Measurements from ENCODE around the gene CNTF. TPM values are rescaled to one million over a fixed set of nuclear protein-coding genes. Genes with fewer than 3 reads are reported as not detected.

CNTF gene
- total RNA-seq, 1 donor from 2014 or later = 1.4 TPM

GRCh38 chr11:58596621-58597020 is 25.8 kb upstream of the CNTF start:
- ATAC-seq (no peak), DNase-seq (no peak)
- intact Hi-C loops (cut with micrococcal nuclease) = no loop called here

GRCh38 chr11:58597486-58598144 is 24.9 kb upstream of the CNTF start:
- ATAC-seq (no peak), DNase-seq (no peak)
- intact Hi-C loops (cut with micrococcal nuclease) = no loop called here

GRCh38 chr11:58600510-58600909 is 22.0 kb upstream of the CNTF start:
- no peak for DNase-seq
- no peak for ATAC-seq
- intact Hi-C loops (cut with micrococcal nuclease) = no loop called here

GRCh38 chr11:58606930-58607714 is 15.3 kb upstream of the CNTF start:
- DNase-seq (no peak), ATAC-seq (no peak)
- intact Hi-C loops (cut with micrococcal nuclease) = no loop called here

GRCh38 chr11:58608331-58608730 is 14.1 kb upstream of the CNTF start:
- intact Hi-C loops (cut with micrococcal nuclease) = no loop called here
- DNase-seq (no peak), ATAC-seq (no peak)

- DNase-seq (no peak), ATAC-seq (no peak)
- intact Hi-C loops (cut with micrococcal nuclease) = no loop called here
Measured at GRCh38 chr11:58609723-58610122, 12.7 kb upstream of the CNTF start.

- intact Hi-C loops (cut with micrococcal nuclease) = no loop called here
- no peak for DNase-seq
- ATAC-seq = no peak
Measured at GRCh38 chr11:58613228-58613627, 9.2 kb upstream of the CNTF start.

- ATAC-seq (no peak), DNase-seq (no peak)
- intact Hi-C loops (cut with micrococcal nuclease) = no loop called here
Measured at GRCh38 chr11:58615559-58615958, 6.9 kb upstream of the CNTF start.

- peak; percentile 76 for ATAC-seq
- intact Hi-C loops (cut with micrococcal nuclease) = no loop called here
- DNase-seq = peak; percentile 51
Measured at GRCh38 chr11:58616594-58616993, 5.9 kb upstream of the CNTF start.

GRCh38 chr11:58617976-58618557 is 4.4 kb upstream of the CNTF start:
- peak; percentile 68 for ATAC-seq
- intact Hi-C loops (cut with micrococcal nuclease) = no loop called here
- no peak for DNase-seq

- intact Hi-C loops (cut with micrococcal nuclease) = loop anchor here (10.0 kb wide), 1 partner anchor 47 kb away; the partner anchor contains the start of genes LPXN and ZFP91
- no peak for ATAC-seq
- no peak for DNase-seq
Measured at GRCh38 chr11:58621586-58622262, 741 bp upstream of the CNTF start.

GRCh38 chr11:58625086-58625485 is 2.6 kb downstream of the CNTF start:
- intact Hi-C loops (cut with micrococcal nuclease) = loop anchor here (10.0 kb wide), 1 partner anchor 50 kb away; the partner anchor contains the start of genes LPXN and ZFP91
- DNase-seq = no peak
- no peak for ATAC-seq

- ATAC-seq = no peak
- intact Hi-C loops (cut with micrococcal nuclease) = loop anchor here (10.0 kb wide), 1 partner anchor 51 kb away; the partner anchor contains the start of genes LPXN and ZFP91
Measured at GRCh38 chr11:58625826-58626460, 3.5 kb downstream of the CNTF start.

GRCh38 chr11:58626934-58627483 is 4.5 kb downstream of the CNTF start:
- intact Hi-C loops (cut with micrococcal nuclease) = loop anchor here (10.0 kb wide), 1 partner anchor 52 kb away; the partner anchor contains the start of genes LPXN and ZFP91
- ATAC-seq = no peak
- DNase-seq = no peak

More at GRCh38 chr11:58625826-58626460, 3.5 kb downstream of the CNTF start:
- no peak for DNase-seq

GRCh38 chr11:58628446-58628845 is 6.0 kb downstream of the CNTF start:
- peak; percentile 43 for DNase-seq
- intact Hi-C loops (cut with micrococcal nuclease) = loop anchor here (10.0 kb wide), 1 partner anchor 54 kb away; the partner anchor contains the start of genes LPXN and ZFP91
- peak; percentile 88 for ATAC-seq

- ATAC-seq (peak; percentile 42), DNase-seq (no peak)
- intact Hi-C loops (cut with micrococcal nuclease) = loop anchor here (10.0 kb wide), 1 partner anchor 55 kb away; the partner anchor contains the start of genes LPXN and ZFP91
Measured at GRCh38 chr11:58629857-58630256, 7.4 kb downstream of the CNTF start.

- intact Hi-C loops (cut with micrococcal nuclease) = no loop called here
- DNase-seq = no peak
Measured at GRCh38 chr11:58631378-58631777, 8.9 kb downstream of the CNTF start.

GRCh38 chr11:58632510-58632909 is 10.0 kb downstream of the CNTF start:
- DNase-seq (no peak), ATAC-seq (no peak)
- intact Hi-C loops (cut with micrococcal nuclease) = no loop called here

More at GRCh38 chr11:58631378-58631777, 8.9 kb downstream of the CNTF start:
- ATAC-seq = no peak

GRCh38 chr11:58636587-58636986 is 14.1 kb downstream of the CNTF start:
- ATAC-seq = no peak
- intact Hi-C loops (cut with micrococcal nuclease) = no loop called here
- DNase-seq = no peak
